Retinal pigment epithelial cell (primary cell): ENCODE data around the gene PCDHA9.
"Not testable (repeated sequence)": the region's sequence is repeated elsewhere in the genome, so short reads cannot be mapped to it uniquely, and the experiment has no call there.

Experiments used
- DNase-seq: peaks from one replicate; pipeline ENCODE4 v3.0.0-alpha.2; 2010; ENCODE audit warnings: low read depth
- H3K4me3 ChIP-seq: 2 replicates; pipeline ENCODE4 v1.5.1; 2011; ENCODE audit warnings: mild to moderate bottlenecking, low read length, control low read depth, moderate library complexity
- TF ChIP-seq, protein P1 (sequence below): conservative IDR thresholded peaks from 2 replicates; pipeline ENCODE4 v1.5.1; 2011; ENCODE audit warnings: low read depth, low read length, control low read depth, inconsistent platforms

Gene PCDHA9

GRCh38 chr5:140808889-140809291, 39.3 kb upstream of the PCDHA9 start:
- H3K4me3 ChIP-seq = no peak overlapping the region
- no peak for DNase-seq
- TF ChIP-seq, protein P1, sequence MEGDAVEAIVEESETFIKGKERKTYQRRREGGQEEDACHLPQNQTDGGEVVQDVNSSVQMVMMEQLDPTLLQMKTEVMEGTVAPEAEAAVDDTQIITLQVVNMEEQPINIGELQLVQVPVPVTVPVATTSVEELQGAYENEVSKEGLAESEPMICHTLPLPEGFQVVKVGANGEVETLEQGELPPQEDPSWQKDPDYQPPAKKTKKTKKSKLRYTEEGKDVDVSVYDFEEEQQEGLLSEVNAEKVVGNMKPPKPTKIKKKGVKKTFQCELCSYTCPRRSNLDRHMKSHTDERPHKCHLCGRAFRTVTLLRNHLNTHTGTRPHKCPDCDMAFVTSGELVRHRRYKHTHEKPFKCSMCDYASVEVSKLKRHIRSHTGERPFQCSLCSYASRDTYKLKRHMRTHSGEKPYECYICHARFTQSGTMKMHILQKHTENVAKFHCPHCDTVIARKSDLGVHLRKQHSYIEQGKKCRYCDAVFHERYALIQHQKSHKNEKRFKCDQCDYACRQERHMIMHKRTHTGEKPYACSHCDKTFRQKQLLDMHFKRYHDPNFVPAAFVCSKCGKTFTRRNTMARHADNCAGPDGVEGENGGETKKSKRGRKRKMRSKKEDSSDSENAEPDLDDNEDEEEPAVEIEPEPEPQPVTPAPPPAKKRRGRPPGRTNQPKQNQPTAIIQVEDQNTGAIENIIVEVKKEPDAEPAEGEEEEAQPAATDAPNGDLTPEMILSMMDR = no peak

DNA sequence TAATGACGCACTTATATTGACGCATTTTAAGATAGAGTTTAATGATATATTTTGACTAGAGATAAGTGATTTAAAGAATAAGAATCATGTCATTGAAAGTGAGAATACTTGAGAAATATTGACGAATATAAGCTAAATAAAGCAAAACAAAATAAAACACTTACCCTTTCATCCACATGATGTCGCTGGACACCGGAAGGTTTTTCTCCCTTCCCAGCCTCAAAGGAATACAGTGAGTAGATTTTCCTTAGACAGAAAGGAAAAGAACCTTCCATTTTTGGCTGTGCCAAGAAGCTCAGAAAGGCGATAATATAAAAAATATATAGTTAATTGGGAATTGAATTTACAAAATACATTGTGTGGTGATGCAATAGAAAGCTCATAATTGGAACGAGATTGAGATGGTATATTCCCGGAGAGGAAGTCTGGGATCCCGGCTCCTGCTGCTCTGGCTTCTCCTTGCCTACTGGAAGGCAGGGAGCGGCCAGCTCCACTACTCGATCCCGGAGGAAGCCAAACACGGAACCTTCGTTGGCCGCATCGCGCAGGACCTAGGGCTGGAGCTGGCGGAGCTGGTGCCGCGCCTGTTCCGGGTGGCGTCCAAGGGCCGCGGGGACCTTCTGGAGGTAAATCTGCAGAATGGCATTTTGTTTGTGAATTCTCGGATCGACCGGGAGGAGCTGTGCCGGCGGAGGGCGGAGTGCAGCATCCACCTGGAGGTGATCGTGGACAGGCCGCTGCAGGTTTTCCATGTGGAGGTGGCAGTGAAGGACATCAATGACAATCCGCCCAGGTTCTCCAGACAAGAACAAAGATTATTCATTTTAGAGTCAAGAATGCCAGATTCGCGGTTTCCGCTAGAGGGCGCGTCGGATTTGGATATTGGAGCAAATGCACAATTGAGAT, 26.6 kb upstream of the PCDHA9 start, which contains the start of gene PCDHA5:
Gene PCDHA5, plus strand, starts transcription at position 239 of the 906 bp plus-strand sequence.
- DNase-seq = no peak
- TF ChIP-seq, protein P1 = peak; percentile 64
- H3K4me3 ChIP-seq = no peak within 1 kb of the TSS

DNA sequence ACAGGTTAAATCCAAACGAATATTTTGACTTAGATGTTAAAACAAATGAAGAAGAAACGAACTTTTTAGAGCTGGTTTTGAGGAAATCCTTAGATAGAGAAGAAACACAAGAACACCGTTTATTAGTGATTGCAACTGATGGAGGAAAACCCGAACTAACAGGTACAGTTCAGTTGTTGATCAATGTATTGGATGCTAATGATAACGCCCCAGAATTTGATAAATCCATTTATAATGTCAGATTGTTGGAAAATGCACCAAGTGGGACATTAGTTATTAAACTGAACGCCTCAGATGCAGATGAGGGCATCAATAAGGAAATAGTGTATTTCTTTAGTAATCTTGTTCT, 25.9 kb upstream of the PCDHA9 start:
- H3K4me3 ChIP-seq = no peak overlapping the region
- DNase-seq = no peak
- TF ChIP-seq, protein P1 = no peak

DNA sequence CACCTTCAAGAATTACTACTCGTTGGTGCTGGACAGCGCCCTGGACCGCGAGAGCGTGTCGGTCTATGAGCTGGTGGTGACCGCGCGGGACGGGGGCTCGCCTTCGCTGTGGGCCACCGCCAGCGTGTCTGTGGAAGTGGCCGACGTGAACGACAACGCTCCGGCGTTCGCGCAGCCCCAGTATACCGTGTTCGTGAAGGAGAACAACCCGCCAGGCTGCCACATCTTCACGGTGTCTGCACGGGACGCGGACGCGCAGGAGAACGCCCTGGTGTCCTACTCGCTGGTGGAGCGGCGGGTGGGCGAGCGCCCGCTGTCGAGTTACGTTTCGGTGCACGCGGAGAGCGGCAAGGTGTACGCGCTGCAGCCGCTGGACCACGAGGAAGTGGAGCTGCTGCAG, 25.2 kb upstream of the PCDHA9 start:
- not testable (repeated sequence) for DNase-seq, H3K4me3 ChIP-seq

DNA sequence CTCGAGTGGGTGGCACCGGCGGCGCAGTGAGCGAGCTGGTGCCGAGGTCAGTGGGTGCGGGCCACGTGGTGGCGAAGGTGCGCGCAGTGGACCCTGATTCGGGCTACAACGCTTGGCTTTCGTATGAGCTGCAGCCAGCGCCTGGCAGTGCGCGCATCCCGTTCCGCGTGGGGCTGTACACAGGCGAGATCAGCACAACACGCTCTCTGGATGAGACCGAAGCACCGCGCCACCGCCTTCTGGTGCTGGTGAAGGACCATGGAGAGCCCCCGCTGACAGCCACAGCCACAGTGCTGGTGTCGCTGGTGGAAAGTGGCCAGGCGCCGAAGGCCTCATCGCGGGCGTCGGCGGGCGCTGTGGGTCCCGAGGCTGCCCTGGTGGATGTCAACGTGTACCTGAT, 24.7 kb upstream of the PCDHA9 start:
- TF ChIP-seq, protein P1 = no peak
- no peak for DNase-seq

DNA sequence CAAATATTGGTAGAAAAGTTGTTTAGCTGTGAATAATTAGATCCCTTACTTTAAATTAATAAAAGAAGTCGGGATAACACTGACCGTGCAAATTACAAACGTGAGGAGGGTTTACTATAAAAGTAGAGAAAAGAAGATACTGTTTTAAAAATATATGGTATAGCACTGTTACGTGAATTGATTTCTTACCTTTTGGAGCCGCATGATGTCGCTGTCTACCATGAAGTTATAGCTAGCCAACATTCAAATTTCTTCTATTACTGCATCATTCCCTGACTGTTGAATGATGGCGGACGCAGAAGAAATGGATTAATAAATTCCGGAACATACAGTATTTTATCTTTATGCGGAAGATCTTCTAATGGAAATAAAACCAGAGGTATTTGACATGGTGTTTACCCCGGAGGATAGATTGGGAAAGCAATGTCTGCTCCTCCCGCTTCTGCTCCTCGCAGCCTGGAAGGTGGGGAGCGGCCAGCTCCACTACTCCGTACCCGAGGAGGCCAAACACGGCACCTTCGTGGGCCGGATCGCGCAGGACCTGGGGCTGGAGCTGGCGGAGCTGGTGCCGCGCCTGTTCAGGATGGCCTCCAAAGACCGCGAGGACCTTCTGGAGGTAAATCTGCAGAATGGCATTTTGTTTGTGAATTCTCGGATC, 20.3 kb upstream of the PCDHA9 start, which contains the start of gene PCDHA6:
Gene PCDHA6, plus strand, starts transcription at position 257 of the 658 bp plus-strand sequence. Its CDS starts 132 bp downstream, at position 389.
- TF ChIP-seq, protein P1 = peak; percentile 19
- no peak within 1 kb of the TSS for H3K4me3 ChIP-seq
- DNase-seq = no peak

More for the DNA sequence above, 24.7 kb upstream of the PCDHA9 start:
- no peak overlapping the region for H3K4me3 ChIP-seq

DNA sequence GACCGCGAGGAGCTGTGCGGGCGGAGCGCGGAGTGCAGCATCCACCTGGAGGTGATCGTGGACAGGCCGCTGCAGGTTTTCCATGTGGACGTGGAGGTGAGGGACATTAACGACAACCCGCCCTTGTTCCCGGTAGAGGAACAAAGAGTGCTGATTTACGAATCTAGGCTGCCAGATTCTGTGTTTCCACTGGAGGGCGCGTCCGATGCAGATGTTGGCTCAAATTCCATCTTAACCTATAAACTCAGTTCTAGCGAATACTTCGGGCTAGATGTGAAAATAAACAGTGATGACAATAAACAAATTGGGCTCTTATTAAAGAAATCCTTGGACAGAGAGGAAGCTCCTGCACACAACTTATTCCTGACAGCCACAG, 19.8 kb upstream of the PCDHA9 start:
- DNase-seq = no peak
- H3K4me3 ChIP-seq = no peak overlapping the region
- TF ChIP-seq, protein P1 = no peak

GRCh38 chr5:140829511-140830501, 18.4 kb upstream of the PCDHA9 start:
- not testable (repeated sequence) for H3K4me3 ChIP-seq, DNase-seq
